CD4-positive, alpha-beta T cell (primary cell): ENCODE measurements around the gene APIP. TPM values are rescaled to one million over a fixed set of nuclear protein-coding genes. Genes with fewer than 3 reads are reported as not detected.

ENCODE experiments used
- ATAC-seq: fragments of 200-7000 bp; cut with Tn5 transposase; one replicate; pipeline ENCODE4 v1.10.0; 2022; ENCODE audit warnings: mild to moderate bottlenecking; ENCODE audit not compliant: poor library complexity
- CTCF ChIA-PET: fragments of 350-600 bp; sonication (Branson Sonifier 250); formaldehyde crosslinking; loops from one replicate; lab custom pipeline; 2021; ENCODE audit warnings: antibody characterized with exemption, inconsistent platforms; lab: Charles Lee
- POLR2A ChIA-PET: fragments of 350-600 bp; sonication (Branson Sonifier 250); formaldehyde crosslinking; loops from one replicate; lab custom pipeline; 2021; ENCODE audit warnings: antibody characterized with exemption, inconsistent platforms; lab: Charles Lee
- DNase-seq, 14 experiments: peaks; one replicate each; pipeline ENCODE4 v3.0.0-alpha.2; 2013 to 2020; ENCODE audit warnings: mixed read lengths in 2 of 14
- H3K27ac ChIP-seq, 2 donors: one replicate each; pipeline versions ENCODE4 v1.5.1 to v1.7.0; 2013; ENCODE audit warnings: low read length in 2 of 2, low read depth in 1 of 2, mild to moderate bottlenecking in 1 of 2
- H3K27me3 ChIP-seq, 2 experiments: 1 replicate in 1 of 2; 2 replicates in 1 of 2; pipeline versions ENCODE4 v1.6.1 to v1.7.0; 2013; ENCODE audit warnings: low read length in 2 of 2, control low read depth in 1 of 2, mild to moderate bottlenecking in 1 of 2, moderate library complexity in 1 of 2; ENCODE audit not compliant: insufficient read depth in 2 of 2, control insufficient read depth in 1 of 2
- H3K36me3 ChIP-seq: one replicate; pipeline ENCODE4 v1.6.1; 2013; ENCODE audit warnings: low read length, control low read depth; ENCODE audit not compliant: insufficient read depth
- H3K4me1 ChIP-seq: one replicate; pipeline ENCODE4 v1.6.1; 2013; ENCODE audit warnings: low read length, control low read depth; ENCODE audit not compliant: insufficient read depth
- H3K4me3 ChIP-seq: one replicate; pipeline ENCODE4 v1.5.1; 2013; ENCODE audit warnings: mild to moderate bottlenecking, low read length, moderate library complexity
- H3K9me3 ChIP-seq, 2 experiments: 1 replicate in 1 of 2; 2 replicates in 1 of 2; pipeline versions ENCODE4 v1.6.1 to v1.7.0; 2013; ENCODE audit warnings: low read length in 2 of 2, mild to moderate bottlenecking in 2 of 2, control low read depth in 1 of 2, moderate library complexity in 1 of 2; ENCODE audit not compliant: control insufficient read depth in 1 of 2, insufficient read depth in 1 of 2
- H3K27ac Mint-ChIP-seq: one replicate; pipeline ENCODE4 v1.8.0; 2020; ENCODE audit warnings: mixed read lengths
- H3K27me3 Mint-ChIP-seq: one replicate; pipeline ENCODE4 v1.8.0; 2021; ENCODE audit warnings: mixed read lengths
- H3K36me3 Mint-ChIP-seq: one replicate; pipeline ENCODE4 v1.8.0; 2021; ENCODE audit warnings: low read depth, mixed read lengths
- H3K4me1 Mint-ChIP-seq: one replicate; pipeline ENCODE4 v1.8.0; 2021; ENCODE audit warnings: low read depth, mixed read lengths
- H3K4me3 Mint-ChIP-seq: one replicate; pipeline ENCODE4 v1.8.0; 2020; ENCODE audit warnings: mild to moderate bottlenecking, mixed read lengths
- H3K9me3 Mint-ChIP-seq: one replicate; pipeline ENCODE4 v1.8.0; 2020; ENCODE audit warnings: mixed read lengths
- intact Hi-C, 2 experiments: fragments of 100-400 bp; cut with DNase I in 1 of 2; cut with micrococcal nuclease in 1 of 2; formaldehyde crosslinking; loops; one replicate each; pipeline versions ENCODE4 v1.15.1 to v1.9.0; 2023 to 2025; cut with DNase I, micrococcal nuclease
- total RNA-seq, 174 experiments: library from RNA in 2 of 174; stranded (reverse) in 2 of 174; gene quantifications; one replicate each; pipeline ENCODE4 v1.2.3 and lab custom pipeline; 2021 to 2026
- TF ChIP-seq, protein P1 (sequence below): fragments of 200-600 bp; IDR thresholded peaks from one replicate; pipeline ENCODE4 v1.8.0; 2022; ENCODE audit warnings: antibody characterized with exemption, mild to moderate bottlenecking

Gene APIP
- total RNA-seq, 2 experiments from 2014 or later, result 7.1 to 8.3 TPM

DNA sequence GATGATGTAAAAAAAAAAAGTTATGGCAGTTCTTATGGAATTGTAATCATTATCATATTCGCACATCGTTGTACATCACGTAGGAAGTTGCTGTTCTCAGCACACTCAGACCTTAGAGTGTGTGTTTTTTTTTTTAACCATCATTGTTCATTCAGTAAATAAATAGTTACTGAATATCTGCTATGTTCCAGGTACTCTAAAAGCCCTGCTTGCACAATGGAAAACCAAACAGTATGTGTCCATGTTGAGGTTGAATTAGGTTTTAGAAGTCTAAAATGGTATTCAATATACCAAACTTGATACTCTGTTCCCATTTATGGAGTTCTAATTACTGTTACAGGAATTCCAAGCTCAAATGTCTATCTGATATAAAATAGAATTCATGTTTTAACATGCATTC, 41.4 kb upstream of the APIP start:
- H3K36me3 Mint-ChIP-seq, result peaks cover 57% of the 10 kb centered on the region
- H3K36me3 ChIP-seq, result peaks cover 15% of the 10 kb centered on the region
- TF ChIP-seq, protein P1, sequence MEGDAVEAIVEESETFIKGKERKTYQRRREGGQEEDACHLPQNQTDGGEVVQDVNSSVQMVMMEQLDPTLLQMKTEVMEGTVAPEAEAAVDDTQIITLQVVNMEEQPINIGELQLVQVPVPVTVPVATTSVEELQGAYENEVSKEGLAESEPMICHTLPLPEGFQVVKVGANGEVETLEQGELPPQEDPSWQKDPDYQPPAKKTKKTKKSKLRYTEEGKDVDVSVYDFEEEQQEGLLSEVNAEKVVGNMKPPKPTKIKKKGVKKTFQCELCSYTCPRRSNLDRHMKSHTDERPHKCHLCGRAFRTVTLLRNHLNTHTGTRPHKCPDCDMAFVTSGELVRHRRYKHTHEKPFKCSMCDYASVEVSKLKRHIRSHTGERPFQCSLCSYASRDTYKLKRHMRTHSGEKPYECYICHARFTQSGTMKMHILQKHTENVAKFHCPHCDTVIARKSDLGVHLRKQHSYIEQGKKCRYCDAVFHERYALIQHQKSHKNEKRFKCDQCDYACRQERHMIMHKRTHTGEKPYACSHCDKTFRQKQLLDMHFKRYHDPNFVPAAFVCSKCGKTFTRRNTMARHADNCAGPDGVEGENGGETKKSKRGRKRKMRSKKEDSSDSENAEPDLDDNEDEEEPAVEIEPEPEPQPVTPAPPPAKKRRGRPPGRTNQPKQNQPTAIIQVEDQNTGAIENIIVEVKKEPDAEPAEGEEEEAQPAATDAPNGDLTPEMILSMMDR, result no peak
- no peak overlapping the region for H3K4me3 ChIP-seq
- no peaks in the 10 kb centered on the region for H3K4me1 ChIP-seq
- peaks cover 4% of the 10 kb centered on the region for H3K4me1 Mint-ChIP-seq
- ChIA-PET CTCF (no interaction called here), POLR2A (no interaction called here)
- no peak overlapping the region for H3K4me3 Mint-ChIP-seq
- ATAC-seq (no peak), DNase-seq (no peak)
- H3K9me3 Mint-ChIP-seq, result no peaks in the 10 kb centered on the region
- intact Hi-C loops, result no loop called here
- no peak overlapping the region for H3K27ac ChIP-seq
- H3K9me3 ChIP-seq, result no peaks in the 10 kb centered on the region
- no peaks in the 10 kb centered on the region for H3K27me3 Mint-ChIP-seq
- no peaks in the 10 kb centered on the region for H3K27me3 ChIP-seq
- H3K27ac Mint-ChIP-seq, result no peak overlapping the region

- peaks cover 53% of the 10 kb centered on the region for H3K36me3 Mint-ChIP-seq
- no peak overlapping the region for H3K4me3 Mint-ChIP-seq
- TF ChIP-seq, protein P1, result no peak
- ChIA-PET POLR2A (no interaction called here), CTCF (no interaction called here)
- intact Hi-C loops, result no loop called here
- peaks cover 15% of the 10 kb centered on the region for H3K36me3 ChIP-seq
- H3K9me3 ChIP-seq, result no peaks in the 10 kb centered on the region
- no peak overlapping the region for H3K27ac Mint-ChIP-seq
- no peak overlapping the region for H3K27ac ChIP-seq
- H3K4me3 ChIP-seq, result no peak overlapping the region
- no peaks in the 10 kb centered on the region for H3K27me3 ChIP-seq
- H3K4me1 ChIP-seq, result no peaks in the 10 kb centered on the region
- no peaks in the 10 kb centered on the region for H3K27me3 Mint-ChIP-seq
- H3K9me3 Mint-ChIP-seq, result no peaks in the 10 kb centered on the region
- DNase-seq (no peak), ATAC-seq (no peak)
- H3K4me1 Mint-ChIP-seq, result peaks cover 4% of the 10 kb centered on the region
These were observed 41.0 kb upstream of the APIP start for GRCh38 chr11:34957206-34957605.

GRCh38 chr11:34953955-34954354, 37.8 kb upstream of the APIP start:
- no peak overlapping the region for H3K4me3 ChIP-seq
- ChIA-PET CTCF (interaction anchor here (2.0 kb wide), 1 partner anchor 9 kb away, joined by 4 read pairs; no protein-coding TSS in a partner anchor), POLR2A (interaction anchor here (0.7 kb wide), 1 partner anchor 421 kb away, joined by 3 read pairs; no protein-coding TSS in a partner anchor)
- DNase-seq, result no peak
- H3K9me3 ChIP-seq, result no peaks in the 10 kb centered on the region
- H3K36me3 Mint-ChIP-seq, result peaks cover 38% of the 10 kb centered on the region
- no peaks in the 10 kb centered on the region for H3K4me1 ChIP-seq
- no peak overlapping the region for H3K27ac Mint-ChIP-seq
- no peaks in the 10 kb centered on the region for H3K27me3 Mint-ChIP-seq
- TF ChIP-seq, protein P1, result no peak
- H3K4me1 Mint-ChIP-seq, result peaks cover 4% of the 10 kb centered on the region
- no peaks in the 10 kb centered on the region for H3K27me3 ChIP-seq
- no peak for ATAC-seq
- H3K4me3 Mint-ChIP-seq, result no peak overlapping the region
- H3K27ac ChIP-seq, result no peak overlapping the region
- no peaks in the 10 kb centered on the region for H3K9me3 Mint-ChIP-seq
- peaks cover 7% of the 10 kb centered on the region for H3K36me3 ChIP-seq
- intact Hi-C loops, result no loop called here
